GM19099 (cell line): ENCODE results near the gene APBA3.

Source experiments
- POLR2A ChIP-seq: IDR thresholded peaks from 3 replicates; pipeline ENCODE4 v1.6.1; 2011; ENCODE audit warnings: low read depth; ENCODE audit not compliant: insufficient read length; ENCODE audit errors: extremely low read depth

Gene APBA3

GRCh38 chr19:3761382-3762129 lies at the start of gene APBA3:
Gene APBA3, minus strand, starts transcription at chr19:3761692. Its CDS starts 1,428 bp downstream, at chr19:3760264.
- peak; percentile 92 for TF ChIP-seq POLR2A

GRCh38 chr19:3810708-3811355 lies 49.3 kb upstream of the APBA3 start:
- no peak for TF ChIP-seq POLR2A

- TF ChIP-seq POLR2A: peak; percentile 30
These were observed 48.6 kb upstream of the APBA3 start for GRCh38 chr19:3809881-3810707.

- TF ChIP-seq POLR2A: no peak
These were observed 47.1 kb upstream of the APBA3 start for GRCh38 chr19:3808420-3809143.

- TF ChIP-seq POLR2A: no peak
These were observed 46.3 kb upstream of the APBA3 start for GRCh38 chr19:3807574-3808354.

GRCh38 chr19:3807131-3807480 lies 45.6 kb upstream of the APBA3 start:
- no peak for TF ChIP-seq POLR2A

GRCh38 chr19:3805859-3806258 lies 44.4 kb upstream of the APBA3 start:
- TF ChIP-seq POLR2A: no peak

GRCh38 chr19:3804429-3804828 lies 42.9 kb upstream of the APBA3 start:
- TF ChIP-seq POLR2A: no peak

GRCh38 chr19:3803986-3804385 lies 42.5 kb upstream of the APBA3 start:
- no peak for TF ChIP-seq POLR2A

- no peak for TF ChIP-seq POLR2A
These were observed 41.8 kb upstream of the APBA3 start for GRCh38 chr19:3803114-3803888.

GRCh38 chr19:3801412-3802096 lies 40.1 kb upstream of the APBA3 start:
- TF ChIP-seq POLR2A: no peak

GRCh38 chr19:3800996-3801395 lies 39.5 kb upstream of the APBA3 start:
- TF ChIP-seq POLR2A: no peak

GRCh38 chr19:3798137-3798536 lies 36.6 kb upstream of the APBA3 start:
- no peak for TF ChIP-seq POLR2A
